ENCODE measurements around the gene ATP2B2.
"Not testable (repeated sequence)": the region's sequence is repeated elsewhere in the genome, so short reads cannot be mapped to it uniquely, and the experiment has no call there.

ATP2B2 gene

GRCh38 chr3:10505050-10505790 is at the start of gene ATP2B2:
Gene ATP2B2, minus strand, starts transcription at chr3:10505586. Its CDS starts 56,043 bp downstream, at chr3:10449543.
- no peak for DNase-seq

GRCh38 chr3:10554746-10555145 is 49.4 kb upstream of the ATP2B2 start:
- no peak for DNase-seq

DNA sequence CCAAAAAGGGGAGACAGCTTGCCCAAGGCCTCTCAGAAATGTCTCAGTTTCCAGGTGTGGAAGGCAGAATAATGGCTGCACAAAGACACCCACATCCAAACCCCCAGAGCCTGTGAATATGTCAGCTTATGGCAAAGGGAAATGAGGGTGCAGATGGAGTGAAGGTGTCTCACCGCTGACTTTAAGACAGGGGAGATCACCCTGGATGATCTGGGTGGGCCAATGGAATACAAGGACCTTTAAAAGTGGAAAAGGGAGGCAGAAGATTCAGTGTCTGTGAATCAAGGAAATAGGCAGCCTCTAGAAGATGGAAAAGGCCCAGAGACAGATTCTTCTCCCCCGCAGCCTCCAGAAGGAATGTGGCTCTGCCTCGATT is 48.8 kb upstream of the ATP2B2 start:
- DNase-seq: peak; percentile 3

DNA sequence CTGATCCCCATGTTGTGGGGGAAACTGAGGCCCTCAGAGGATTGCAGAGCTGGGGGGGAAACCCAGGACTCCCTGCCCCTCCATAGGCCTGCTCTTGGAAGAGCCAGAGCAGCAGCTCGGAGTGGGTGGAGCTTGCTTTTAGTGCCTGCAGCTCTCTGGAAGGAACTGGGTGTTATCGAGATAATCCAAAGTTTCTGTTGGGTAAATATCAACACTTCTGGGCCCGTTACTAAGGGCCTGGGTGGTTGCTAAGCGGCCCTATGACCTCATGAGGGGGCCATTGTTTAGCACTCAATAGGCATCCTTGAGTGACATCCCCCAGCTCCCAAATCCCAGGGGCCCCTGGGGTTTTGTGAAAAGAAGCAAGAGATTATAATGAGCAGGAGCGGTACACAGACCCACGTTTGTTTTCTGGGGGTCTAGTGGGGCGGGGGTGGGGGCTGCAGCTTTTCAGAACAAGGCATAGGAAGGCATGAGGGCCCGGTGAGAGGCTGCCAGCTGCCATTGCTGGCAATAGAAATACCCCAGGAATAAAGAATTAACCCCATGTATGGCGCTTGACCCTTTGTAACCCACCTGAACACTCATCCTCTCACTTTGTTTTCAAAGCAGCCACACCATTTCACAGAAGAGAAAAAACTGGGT is 48.3 kb upstream of the ATP2B2 start:
- peak; percentile 21 for DNase-seq

GRCh38 chr3:10552631-10552943 is 47.2 kb upstream of the ATP2B2 start:
- DNase-seq: peak; percentile 32

DNA sequence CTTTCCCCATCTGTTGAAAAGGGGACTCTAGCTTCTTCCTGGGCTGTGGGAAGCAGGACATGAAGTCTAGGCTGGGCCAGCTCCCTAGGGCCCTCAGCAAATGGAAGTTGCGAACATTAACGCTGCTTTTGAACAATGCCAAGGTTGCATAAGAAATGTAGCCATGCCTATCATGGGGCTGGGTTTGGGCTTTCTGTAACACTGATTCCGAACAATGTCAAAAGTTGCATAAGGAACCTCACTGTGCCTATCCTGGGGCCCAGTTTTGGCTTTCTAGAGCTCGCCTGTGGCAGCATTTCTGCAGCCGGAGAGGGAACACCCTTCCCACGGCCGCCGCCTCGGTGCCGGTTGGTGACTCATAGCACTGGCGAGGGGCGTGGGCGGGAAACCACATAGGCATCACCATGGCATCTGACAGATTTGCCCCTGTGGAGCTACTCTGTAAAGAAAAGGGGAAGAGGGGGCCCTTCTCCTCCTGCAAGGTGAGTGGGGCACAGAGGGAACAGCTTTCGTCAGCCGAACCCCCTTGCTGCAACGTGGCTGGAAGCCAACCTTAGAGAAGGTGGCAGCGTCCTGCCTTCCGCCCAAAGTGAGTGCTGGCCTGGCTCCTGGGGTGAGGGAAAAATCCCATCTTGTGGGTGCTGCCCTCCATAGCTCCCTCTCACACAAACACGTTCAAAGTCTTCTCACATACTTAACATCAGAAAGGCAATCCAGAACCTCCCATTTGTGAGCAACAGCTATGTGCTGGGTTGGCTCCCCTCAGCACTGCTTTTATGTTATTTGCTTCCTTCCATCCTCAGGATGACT is 46.6 kb upstream of the ATP2B2 start:
- peak; percentile 35 for DNase-seq

DNA sequence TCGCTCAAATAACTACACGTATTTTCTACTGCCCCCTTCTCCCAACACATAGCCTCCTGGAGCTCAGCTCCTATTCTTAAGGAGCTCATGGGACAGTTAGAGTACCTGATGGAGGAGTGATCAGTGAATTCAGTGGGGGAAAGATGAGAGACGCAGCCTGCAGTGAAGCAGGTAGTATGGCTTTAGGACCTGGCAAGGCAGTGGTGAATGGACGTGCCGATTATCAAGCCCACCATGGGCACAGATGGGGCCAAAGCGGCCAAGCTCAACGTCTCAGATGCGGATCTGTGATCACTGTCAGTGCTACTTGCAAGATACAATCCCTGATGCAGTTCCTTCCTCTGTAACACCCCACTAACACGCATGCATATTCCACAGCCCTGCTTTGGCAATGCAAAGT is 45.8 kb upstream of the ATP2B2 start:
- peak; percentile 16 for DNase-seq

GRCh38 chr3:10550705-10551104 is 45.3 kb upstream of the ATP2B2 start:
- peak; percentile 23 for DNase-seq

- peak; percentile 18 for DNase-seq
Measured at GRCh38 chr3:10549617-10550230, 44.3 kb upstream of the ATP2B2 start.

DNA sequence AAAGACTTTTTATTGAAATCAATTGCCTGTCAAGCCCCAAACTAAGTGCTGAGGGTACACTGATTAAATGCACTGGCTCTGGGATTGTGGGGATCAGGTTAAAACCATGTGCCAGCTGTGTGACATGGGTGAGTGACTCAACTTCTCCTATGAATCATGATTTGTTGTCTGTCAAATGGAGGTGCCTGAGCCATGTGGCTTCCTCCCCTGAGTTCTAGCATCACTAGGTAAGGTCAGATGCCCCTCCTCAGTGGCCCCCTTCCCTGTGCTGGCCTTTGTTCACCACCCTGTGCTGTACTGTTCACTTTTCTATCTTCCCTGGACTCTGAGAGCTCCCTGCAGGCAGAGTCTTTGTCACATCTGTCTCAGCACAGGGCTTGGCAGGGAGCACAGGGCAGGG is 43.6 kb upstream of the ATP2B2 start:
- no peak for DNase-seq

GRCh38 chr3:10547841-10548783 is 42.7 kb upstream of the ATP2B2 start:
- DNase-seq: peak; percentile 20

DNA sequence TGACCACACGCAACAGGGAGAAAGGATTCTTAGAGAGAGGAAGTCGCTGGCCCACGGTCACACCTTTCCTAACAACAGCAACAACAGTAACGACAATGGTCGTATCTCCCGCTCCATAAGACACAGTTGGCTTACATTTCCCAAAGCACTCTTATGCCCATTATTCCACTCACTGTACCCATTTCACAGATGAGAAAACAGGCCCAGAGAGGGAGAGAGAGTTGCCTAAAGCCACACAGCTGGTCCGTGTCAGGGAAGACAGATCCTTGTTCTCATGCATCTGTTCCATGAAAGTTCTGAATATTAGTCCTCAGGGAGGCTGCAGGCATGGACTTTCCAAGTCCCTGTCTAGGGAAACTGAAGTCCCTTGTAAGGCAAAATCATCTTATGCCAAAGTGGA is 42.0 kb upstream of the ATP2B2 start:
- peak; percentile 23 for DNase-seq

GRCh38 chr3:10546820-10547263 is 41.5 kb upstream of the ATP2B2 start:
- DNase-seq: no peak

- DNase-seq: peak; percentile 21
Measured at GRCh38 chr3:10546181-10546624, 40.8 kb upstream of the ATP2B2 start.

- DNase-seq: no peak
Measured at GRCh38 chr3:10542518-10542917, 37.1 kb upstream of the ATP2B2 start.

DNA sequence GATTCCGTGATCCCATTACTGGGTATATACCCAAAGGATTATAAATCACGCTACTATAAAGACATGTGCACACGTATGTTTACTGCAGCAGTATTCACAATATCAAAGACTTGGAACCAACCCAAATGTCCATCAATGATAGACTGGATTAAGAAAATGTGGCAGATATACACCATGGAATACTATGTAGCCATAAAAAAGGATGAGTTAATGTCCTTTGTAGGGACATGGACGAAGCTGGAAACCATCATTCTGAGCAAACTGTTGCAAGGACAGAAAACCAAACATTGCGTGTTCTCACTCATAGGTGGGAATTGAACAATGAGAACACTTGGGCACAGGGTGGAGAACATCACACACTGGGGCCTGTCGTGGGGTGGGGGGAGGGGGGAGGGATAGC is 35.0 kb upstream of the ATP2B2 start:
- not testable (repeated sequence) for DNase-seq

DNA sequence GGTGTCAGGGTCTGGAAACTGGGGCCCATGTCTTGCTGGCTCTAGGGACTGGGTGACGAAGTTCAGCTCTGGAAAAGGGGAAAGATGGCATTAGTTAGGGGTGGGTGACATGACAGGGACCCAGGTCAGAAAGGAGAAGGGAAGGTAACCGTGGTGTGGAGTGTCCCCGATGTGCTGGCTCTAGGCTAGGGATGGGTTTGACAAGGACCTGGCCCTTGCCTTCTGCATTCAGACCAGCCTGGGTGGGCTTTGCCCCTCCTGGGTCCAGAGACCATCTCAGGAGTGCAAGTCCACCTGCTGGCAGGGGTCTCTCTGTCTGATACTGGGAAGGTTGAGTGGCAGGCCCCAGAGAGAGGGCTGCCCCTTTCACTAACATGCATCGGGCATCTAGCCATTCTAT is 28.7 kb upstream of the ATP2B2 start:
- DNase-seq: peak; percentile 18

GRCh38 chr3:10533737-10534023 is 28.3 kb upstream of the ATP2B2 start:
- peak; percentile 2 for DNase-seq

DNA sequence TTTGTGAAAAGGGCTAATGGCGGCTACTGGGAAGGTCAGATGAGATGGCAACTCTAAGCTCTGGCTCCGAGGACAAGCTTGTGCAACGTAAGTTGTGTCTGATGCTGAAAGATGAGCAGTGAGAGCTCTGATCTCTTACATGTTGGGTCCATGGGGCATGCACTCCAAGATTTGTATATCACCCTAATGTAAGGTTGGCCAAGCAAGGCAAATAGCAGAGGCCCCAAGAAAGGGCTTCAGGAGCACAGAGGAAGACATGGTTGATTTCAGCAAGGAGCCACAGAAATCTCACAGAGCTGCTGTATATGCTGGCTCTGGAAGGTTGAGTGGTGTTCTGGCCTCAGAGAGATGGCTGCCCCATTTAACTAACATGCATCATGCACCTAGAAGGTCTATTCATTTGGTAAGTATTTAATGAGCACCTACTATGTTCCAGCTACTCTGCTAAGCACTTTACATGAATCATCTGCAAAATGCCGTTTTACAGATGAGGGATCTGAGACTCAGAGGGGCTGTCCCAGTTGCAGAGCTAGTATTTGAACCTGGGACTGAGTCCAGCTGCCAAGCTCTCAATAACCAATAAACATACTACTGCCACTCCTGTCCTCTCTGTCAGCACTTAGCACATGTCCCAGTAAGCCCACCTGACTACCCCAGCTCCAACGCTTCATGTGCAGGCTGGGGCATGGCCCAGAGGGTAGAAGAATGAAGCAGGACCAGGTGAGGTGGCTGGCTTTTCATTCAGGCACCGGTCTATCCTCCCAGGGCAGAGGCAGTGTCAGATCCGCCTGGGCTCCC is 27.8 kb upstream of the ATP2B2 start:
- peak; percentile 12 for DNase-seq

- peak; percentile 23 for DNase-seq
Measured at GRCh38 chr3:10531031-10531430, 25.6 kb upstream of the ATP2B2 start.

GRCh38 chr3:10530241-10530640 is 24.9 kb upstream of the ATP2B2 start:
- peak; percentile 30 for DNase-seq
